ENCODE measurements around the gene TRAF1.

TRAF1 gene

DNA sequence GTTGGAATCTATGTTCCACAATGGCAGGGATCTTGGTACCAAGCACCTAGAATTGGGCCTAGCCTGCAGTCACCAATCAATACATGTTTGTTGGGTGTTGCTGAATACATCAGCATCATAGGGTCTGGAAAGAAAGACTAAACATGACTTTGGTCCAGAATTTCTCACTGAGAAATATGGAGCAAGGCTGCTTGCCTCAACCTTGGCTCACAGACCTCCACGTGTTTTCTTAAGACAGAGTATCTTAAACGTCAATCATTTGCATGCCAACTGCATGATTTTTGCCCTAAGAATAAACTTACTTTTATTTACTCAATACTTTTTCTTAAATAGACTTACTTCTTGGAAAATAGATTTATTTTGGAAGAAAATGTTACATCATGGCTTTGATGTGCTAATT lies 22.7 kb upstream of the TRAF1 start:
- in situ Hi-C loops (cut with HindIII; ENCODE audit: low sequenced_read_pairs), result no loop called here
- DNase-seq (ENCODE audit: low read depth, low spot score), result no peak
- no peak overlapping the region for H3K4me3 ChIP-seq (ENCODE audit: low read depth, low read length)
- TF ChIP-seq, protein P1, sequence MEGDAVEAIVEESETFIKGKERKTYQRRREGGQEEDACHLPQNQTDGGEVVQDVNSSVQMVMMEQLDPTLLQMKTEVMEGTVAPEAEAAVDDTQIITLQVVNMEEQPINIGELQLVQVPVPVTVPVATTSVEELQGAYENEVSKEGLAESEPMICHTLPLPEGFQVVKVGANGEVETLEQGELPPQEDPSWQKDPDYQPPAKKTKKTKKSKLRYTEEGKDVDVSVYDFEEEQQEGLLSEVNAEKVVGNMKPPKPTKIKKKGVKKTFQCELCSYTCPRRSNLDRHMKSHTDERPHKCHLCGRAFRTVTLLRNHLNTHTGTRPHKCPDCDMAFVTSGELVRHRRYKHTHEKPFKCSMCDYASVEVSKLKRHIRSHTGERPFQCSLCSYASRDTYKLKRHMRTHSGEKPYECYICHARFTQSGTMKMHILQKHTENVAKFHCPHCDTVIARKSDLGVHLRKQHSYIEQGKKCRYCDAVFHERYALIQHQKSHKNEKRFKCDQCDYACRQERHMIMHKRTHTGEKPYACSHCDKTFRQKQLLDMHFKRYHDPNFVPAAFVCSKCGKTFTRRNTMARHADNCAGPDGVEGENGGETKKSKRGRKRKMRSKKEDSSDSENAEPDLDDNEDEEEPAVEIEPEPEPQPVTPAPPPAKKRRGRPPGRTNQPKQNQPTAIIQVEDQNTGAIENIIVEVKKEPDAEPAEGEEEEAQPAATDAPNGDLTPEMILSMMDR (IDR thresholded peaks at IDR 0.05; ENCODE audit: low read depth, low read length), result no peak

- H3K4me3 ChIP-seq (ENCODE audit: low read depth, low read length), result no peak overlapping the region
- in situ Hi-C loops (cut with HindIII; ENCODE audit: low sequenced_read_pairs), result no loop called here
- DNase-seq (ENCODE audit: low read depth, low spot score), result no peak
- TF ChIP-seq, protein P1 (IDR thresholded peaks at IDR 0.05; ENCODE audit: low read depth, low read length), result no peak
Measured at GRCh38 chr9:120948824-120949223, 22.2 kb upstream of the TRAF1 start.

DNA sequence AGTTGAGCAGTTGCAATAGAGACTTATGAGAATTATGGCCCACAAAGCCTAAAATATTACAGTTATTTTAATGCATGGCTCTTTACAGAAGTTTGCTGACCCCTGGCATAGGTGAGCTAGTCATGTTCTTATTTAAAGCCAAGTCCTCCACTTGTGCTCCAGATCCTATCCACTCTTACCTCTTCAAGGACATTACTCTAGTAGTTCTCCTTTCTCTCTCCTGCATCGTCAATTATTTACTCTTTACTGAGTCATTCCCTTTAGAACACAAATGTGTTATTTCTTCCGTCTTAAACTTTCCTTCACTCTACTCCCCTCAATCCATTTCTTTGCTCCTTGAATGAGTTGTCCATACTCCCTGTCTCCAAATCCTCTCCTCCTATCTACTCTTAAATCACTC lies 20.6 kb upstream of the TRAF1 start:
- in situ Hi-C loops (cut with HindIII; ENCODE audit: low sequenced_read_pairs), result no loop called here
- no peak overlapping the region for H3K4me3 ChIP-seq (ENCODE audit: low read depth, low read length)
- TF ChIP-seq, protein P1 (IDR thresholded peaks at IDR 0.05; ENCODE audit: low read depth, low read length), result no peak
- DNase-seq (ENCODE audit: low read depth, low spot score), result no peak

- no peak overlapping the region for H3K4me3 ChIP-seq (ENCODE audit: low read depth, low read length)
- DNase-seq (ENCODE audit: low read depth, low spot score), result peak; percentile 50
- TF ChIP-seq, protein P1 (IDR thresholded peaks at IDR 0.05; ENCODE audit: low read depth, low read length), result no peak
- in situ Hi-C loops (cut with HindIII; ENCODE audit: low sequenced_read_pairs), result no loop called here
Measured at GRCh38 chr9:120946259-120946658, 19.7 kb upstream of the TRAF1 start.

DNA sequence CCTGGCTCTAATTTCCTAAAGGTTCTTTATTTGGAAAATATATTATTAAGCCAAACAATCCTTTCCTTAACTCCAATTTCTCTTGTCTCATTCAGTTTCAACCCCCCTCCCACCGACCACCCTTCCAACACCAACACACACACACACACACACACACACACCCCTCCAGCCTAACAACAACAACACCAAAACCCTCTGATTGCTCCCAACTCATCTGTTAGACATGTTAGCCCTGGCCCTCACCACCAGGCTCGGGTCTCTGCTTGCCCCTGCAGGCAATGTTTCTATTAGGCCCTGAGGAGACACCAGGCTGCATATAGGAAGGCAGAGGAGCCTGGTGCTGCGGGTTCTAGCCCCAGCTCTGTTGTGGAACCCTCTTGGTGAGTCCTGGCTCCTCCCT lies 18.4 kb upstream of the TRAF1 start:
- no peak overlapping the region for H3K4me3 ChIP-seq (ENCODE audit: low read depth, low read length)
- TF ChIP-seq, protein P1 (IDR thresholded peaks at IDR 0.05; ENCODE audit: low read depth, low read length), result no peak
- in situ Hi-C loops (cut with HindIII; ENCODE audit: low sequenced_read_pairs), result no loop called here
- DNase-seq (ENCODE audit: low read depth, low spot score), result no peak

- in situ Hi-C loops (cut with HindIII; ENCODE audit: low sequenced_read_pairs), result no loop called here
- no peak overlapping the region for H3K4me3 ChIP-seq (ENCODE audit: low read depth, low read length)
- DNase-seq (ENCODE audit: low read depth, low spot score), result no peak
- TF ChIP-seq, protein P1 (IDR thresholded peaks at IDR 0.05; ENCODE audit: low read depth, low read length), result no peak
Measured at GRCh38 chr9:120944434-120944843, 17.8 kb upstream of the TRAF1 start.

Data from astrocyte of the spinal cord (primary cell).